T-cell (primary cell): Measurements from ENCODE around the gene ZNF620. TPM values are rescaled to one million over a fixed set of nuclear protein-coding genes. Genes with fewer than 3 reads are reported as not detected.

Experiments
- ATAC-seq, 4 experiments: fragments of 200-7000 bp in 3 of 4; fragments of 150-1000 bp in 1 of 4; cut with Tn5 transposase; replicated peaks in 1 of 4; 1 replicate in 3 of 4; 2 replicates in 1 of 4; pipeline ENCODE4 v1.10.0; 2021; ENCODE audit warnings: moderate library complexity in 3 of 4, mild to moderate bottlenecking in 2 of 4, moderate number of reproducible peaks in 1 of 4
- CTCF ChIA-PET, 2 donors: fragments of 300-600 bp; sonication (Branson Sonifier 250); formaldehyde crosslinking; loops; one replicate each; lab custom pipeline; 2022; ENCODE audit warnings: antibody characterized with exemption in 2 of 2; lab: Charles Lee
- POLR2A ChIA-PET, 2 donors: fragments of 300-600 bp; sonication (Branson Sonifier 250); formaldehyde crosslinking; loops; one replicate each; lab custom pipeline; 2022; ENCODE audit warnings: antibody characterized with exemption in 2 of 2; lab: Charles Lee
- DNase-seq, 35 experiments: peaks; one replicate each; pipeline versions ENCODE4 v3.0.0 to v3.0.0-alpha.2; 2013 to 2023
- H3K27ac ChIP-seq: one replicate; pipeline ENCODE4 v1.5.1; 2013; ENCODE audit warnings: low read length
- H3K27me3 ChIP-seq, 2 experiments: replicated peaks in 1 of 2; 1 replicate in 1 of 2; 2 replicates in 1 of 2; pipeline versions ENCODE4 v1.6.1 to v1.7.0; 2013; ENCODE audit warnings: low read length in 1 of 2, mixed read lengths in 1 of 2; ENCODE audit not compliant: control insufficient read depth in 2 of 2, insufficient read depth in 2 of 2; ENCODE audit errors: extremely low read depth in 1 of 2
- H3K36me3 ChIP-seq, 2 donors: 1 replicate in 1 of 2; 2 replicates in 1 of 2; pipeline versions ENCODE4 v1.6.1 to v1.7.0; 2013; ENCODE audit warnings: low read length in 1 of 2; ENCODE audit not compliant: control insufficient read depth in 2 of 2, insufficient read depth in 1 of 2; ENCODE audit errors: extremely low read depth in 1 of 2
- H3K4me1 ChIP-seq, 2 experiments: 1 replicate in 1 of 2; 2 replicates in 1 of 2; pipeline versions ENCODE4 v1.6.1 to v1.7.0; 2013; ENCODE audit warnings: low read length in 2 of 2, mixed read lengths in 1 of 2; ENCODE audit not compliant: insufficient read depth in 2 of 2, control insufficient read depth in 1 of 2; ENCODE audit errors: extremely low read depth in 1 of 2
- H3K4me3 ChIP-seq, 2 donors: 1 replicate in 1 of 2; 2 replicates in 1 of 2; pipeline versions ENCODE4 v1.5.1 to v1.7.0; 2013; ENCODE audit warnings: mild to moderate bottlenecking in 2 of 2, low read length in 1 of 2, moderate library complexity in 1 of 2; ENCODE audit not compliant: control insufficient read depth in 1 of 2; ENCODE audit errors: extremely low read depth in 1 of 2
- H3K9me3 ChIP-seq: 2 replicates; pipeline ENCODE4 v1.7.0; 2013
- H3K27ac Mint-ChIP-seq, 2 donors: one replicate each; pipeline ENCODE4 v1.8.0; 2020 to 2021; ENCODE audit warnings: mild to moderate bottlenecking in 2 of 2, mixed read lengths in 2 of 2
- H3K27me3 Mint-ChIP-seq, 2 donors: one replicate each; pipeline ENCODE4 v1.8.0; 2021 to 2022; ENCODE audit warnings: mixed read lengths in 2 of 2
- H3K36me3 Mint-ChIP-seq: one replicate; pipeline ENCODE4 v1.8.0; 2021; ENCODE audit warnings: mixed read lengths
- H3K4me1 Mint-ChIP-seq, 3 donors: one replicate each; pipeline ENCODE4 v1.8.0; 2020 to 2022; ENCODE audit warnings: mixed read lengths in 3 of 3, mild to moderate bottlenecking in 1 of 3
- H3K4me3 Mint-ChIP-seq, 3 donors: one replicate each; pipeline ENCODE4 v1.8.0; 2020 to 2022; ENCODE audit warnings: mild to moderate bottlenecking in 3 of 3, mixed read lengths in 3 of 3, moderate library complexity in 3 of 3
- H3K9me3 Mint-ChIP-seq, 3 donors: one replicate each; pipeline ENCODE4 v1.8.0; 2020 to 2022; ENCODE audit warnings: mixed read lengths in 3 of 3
- WGBS: methylation state at CpG from one replicate; pipeline ENCODE4 v1.1.5; 2013; ENCODE audit warnings: missing lambda C conversion rate; ENCODE audit not compliant: insufficient coverage; 5-methylcytosine and 5-hydroxymethylcytosine counted together
- total RNA-seq, 35 experiments: library from RNA in 6 of 35; stranded (reverse) in 6 of 35; fragments of 120-200 nt in 1 of 35; gene quantifications; one replicate each; pipeline versions ENCODE4 v1.2.1 to v1.2.4 and lab custom pipeline; 2013 to 2026

Gene ZNF620
- total RNA-seq, 5 donors from 2014 or later (not counting 1 experiment from before 2014, with no cell fraction given) = 2.0 to 3.1 (median 3.1) TPM

DNA sequence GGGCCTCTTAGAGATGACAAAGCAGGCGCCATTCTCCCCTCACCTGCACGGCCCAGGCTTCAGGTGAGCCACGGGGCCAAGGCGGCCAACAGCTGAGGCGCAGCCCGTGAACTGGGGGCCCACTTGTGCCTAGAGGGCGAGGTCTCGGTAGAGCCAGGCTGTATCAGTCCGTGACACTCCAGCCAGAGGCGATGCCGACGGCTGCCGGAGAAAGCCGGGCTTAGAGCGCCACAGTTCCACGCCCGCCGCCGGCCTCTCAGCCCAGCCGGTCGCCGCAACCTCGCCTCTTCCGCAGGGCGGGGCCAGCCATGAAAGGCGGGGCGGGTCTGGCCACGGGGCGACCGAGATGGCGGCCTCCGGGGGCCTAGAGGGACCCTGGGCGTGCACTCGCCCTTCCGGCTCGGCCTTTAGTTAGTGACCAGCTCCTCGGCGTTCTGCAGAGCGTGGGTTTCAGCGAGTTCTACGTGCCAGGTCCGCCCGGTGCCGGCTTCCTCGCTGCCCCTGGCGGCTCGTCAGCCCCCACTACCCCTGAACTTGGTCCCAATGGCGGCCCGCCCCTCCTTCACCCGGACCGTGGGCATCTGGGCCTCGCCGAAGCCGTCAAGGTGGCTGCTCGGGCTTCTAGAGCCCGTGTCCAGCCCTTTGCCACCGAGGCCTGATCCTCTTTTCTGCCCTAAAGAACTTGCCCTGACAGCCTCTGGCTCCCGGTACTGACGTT, 18.9 kb downstream of the ZNF620 start, which contains the start of gene ZNF621:
TSS of gene ZNF621 (plus strand) at position 393 of the 718 bp plus-strand sequence. CDS start 881 bp downstream, outside the sequence.
- Mint-ChIP-seq H3K27ac (peak within 1 kb of the TSS; percentile 95 to 96), H3K9me3 (no peaks in the 10 kb centered on the region), H3K4me3 (peak within 1 kb of the TSS; percentile 88 to 93 (median 91)), H3K27me3 (no peaks in the 10 kb centered on the region), H3K36me3 (peaks cover 29% of the 10 kb centered on the region), H3K4me1 (peaks cover 25 to 34% (median 26%) of the 10 kb centered on the region in 3 donors)
- under 1% methylated on average over 57 of the region's 59 CpGs for WGBS
- Histone ChIP-seq H3K36me3 (peaks cover 2 to 17% of the 10 kb centered on the region in 2 donors), H3K4me3 (peak within 1 kb of the TSS; percentile 73 to 98), H3K27ac (peak within 1 kb of the TSS; percentile 95), H3K9me3 (no peaks in the 10 kb centered on the region), H3K27me3 (peaks cover 0 to 3% of the 10 kb centered on the region in 2 experiments), H3K4me1 (peaks cover 2 to 16% of the 10 kb centered on the region in 2 experiments)
- ATAC-seq (peak; percentile 95 to 99 (median 98)), DNase-seq (peak; percentile 45 to 87 (median 73))
- CTCF ChIA-PET = no interaction called here
- POLR2A ChIA-PET = interaction anchor here in 1 of 2 donors (0.7 kb wide), 1 partner anchor 70 kb away, joined by 4 read pairs; no protein-coding TSS in a partner anchor

DNA sequence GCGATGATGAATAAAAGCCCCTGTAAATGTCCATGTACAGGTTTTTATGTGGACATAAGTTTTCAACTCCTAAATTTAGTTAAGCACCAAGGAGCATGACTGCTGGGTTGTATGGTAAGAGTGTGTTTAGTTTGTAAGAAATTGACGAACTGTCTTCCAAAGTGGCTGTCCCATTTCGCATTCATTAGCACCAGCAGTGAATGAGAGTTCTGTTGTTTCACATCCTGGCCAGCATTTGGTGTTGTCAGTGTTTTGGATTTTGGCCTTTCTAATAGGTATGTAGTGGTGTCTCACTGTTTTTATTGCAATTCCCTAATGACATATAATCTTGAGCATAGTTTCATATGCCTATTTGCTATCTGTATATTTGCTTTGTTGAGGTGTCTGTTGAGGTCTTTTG, 22.6 kb downstream of the ZNF620 start:
- ChIA-PET CTCF (no interaction called here), POLR2A (no interaction called here)
- H3K9me3 ChIP-seq = no peaks in the 10 kb centered on the region
- Mint-ChIP-seq H3K27me3 (no peaks in the 10 kb centered on the region), H3K36me3 (peaks cover 65% of the 10 kb centered on the region), H3K4me1 (peaks cover 25 to 32% (median 26%) of the 10 kb centered on the region in 3 donors), H3K4me3 (no peak overlapping the region), H3K9me3 (peaks cover 0 to 12% (median 9%) of the 10 kb centered on the region in 3 donors), H3K27ac (no peak overlapping the region)
- no peak overlapping the region for H3K27ac ChIP-seq
- peaks cover 2 to 16% of the 10 kb centered on the region in 2 experiments for H3K4me1 ChIP-seq
- H3K4me3 ChIP-seq = no peak overlapping the region
- H3K36me3 ChIP-seq = peaks cover 18 to 53% of the 10 kb centered on the region in 2 donors
- ATAC-seq (no peak), DNase-seq (no peak)
- 80% methylated on average over 1 of the region's 3 CpGs for WGBS
- peaks cover 0 to 3% of the 10 kb centered on the region in 2 experiments for H3K27me3 ChIP-seq

DNA sequence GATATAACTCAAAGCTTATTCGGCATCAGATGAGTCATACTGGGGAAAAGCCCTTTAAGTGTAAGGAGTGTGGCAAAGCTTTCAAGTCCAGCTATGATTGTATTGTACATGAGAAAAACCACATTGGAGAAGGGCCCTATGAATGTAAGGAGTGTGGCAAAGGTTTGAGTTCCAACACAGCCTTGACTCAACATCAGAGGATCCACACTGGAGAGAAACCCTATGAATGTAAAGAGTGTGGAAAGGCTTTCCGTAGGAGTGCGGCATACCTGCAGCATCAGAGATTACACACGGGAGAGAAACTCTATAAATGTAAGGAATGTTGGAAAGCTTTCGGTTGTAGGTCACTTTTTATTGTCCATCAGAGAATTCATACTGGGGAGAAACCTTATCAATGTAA, 26.4 kb downstream of the ZNF620 start:
- 100% methylated on average over 2 of the region's 5 CpGs for WGBS
- H3K9me3 Mint-ChIP-seq = peaks cover 0 to 24% (median 9%) of the 10 kb centered on the region in 3 donors
- ChIA-PET CTCF (no interaction called here), POLR2A (no interaction called here)
- no peaks in the 10 kb centered on the region for H3K27me3 ChIP-seq
- DNase-seq (no peak), ATAC-seq (no peak)
- no peak overlapping the region for H3K4me3 Mint-ChIP-seq
- peaks cover 20 to 60% of the 10 kb centered on the region in 2 donors for H3K36me3 ChIP-seq
- H3K4me1 ChIP-seq = no peaks in the 10 kb centered on the region
- H3K9me3 ChIP-seq = no peaks in the 10 kb centered on the region
- H3K27ac ChIP-seq = no peak overlapping the region
- no peaks in the 10 kb centered on the region for H3K27me3 Mint-ChIP-seq
- H3K27ac Mint-ChIP-seq = no peak overlapping the region
- peaks cover 90% of the 10 kb centered on the region for H3K36me3 Mint-ChIP-seq
- peaks cover 0 to 9% (median 2%) of the 10 kb centered on the region in 3 donors for H3K4me1 Mint-ChIP-seq
- H3K4me3 ChIP-seq = no peak overlapping the region

DNA sequence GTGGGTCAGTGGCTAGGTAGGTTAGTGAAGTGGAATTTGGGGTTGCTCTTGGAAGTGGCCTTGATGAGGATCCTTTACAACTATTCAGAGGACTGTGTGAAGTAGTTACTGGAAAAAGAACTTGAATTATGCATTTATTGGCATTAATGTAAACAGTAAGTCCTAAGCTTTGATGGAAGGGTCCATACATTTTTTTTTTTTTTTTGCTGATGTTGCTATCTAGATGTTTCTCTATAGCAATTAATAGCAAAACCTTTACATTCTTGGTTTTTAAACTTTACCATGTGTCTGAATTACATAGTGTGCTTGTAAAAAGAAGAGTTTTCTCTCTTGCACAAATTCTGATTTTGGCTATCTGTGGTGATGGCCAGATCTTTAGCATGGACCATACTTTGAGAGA, 28.4 kb downstream of the ZNF620 start:
- H3K4me3 Mint-ChIP-seq = no peak overlapping the region
- POLR2A ChIA-PET = interaction anchor here (0.6 kb wide), 2 partner anchors 46 to 224 kb away, joined by 4 to 5 read pairs; no protein-coding TSS in a partner anchor
- H3K4me3 ChIP-seq = no peak overlapping the region
- peaks cover 91% of the 10 kb centered on the region for H3K36me3 Mint-ChIP-seq
- H3K9me3 ChIP-seq = no peaks in the 10 kb centered on the region
- no peaks in the 10 kb centered on the region for H3K4me1 Mint-ChIP-seq
- no peak overlapping the region for H3K27ac Mint-ChIP-seq
- H3K27me3 ChIP-seq = no peaks in the 10 kb centered on the region
- ATAC-seq = no peak
- H3K36me3 ChIP-seq = peaks cover 20 to 47% of the 10 kb centered on the region in 2 donors
- H3K4me1 ChIP-seq = no peaks in the 10 kb centered on the region
- no peaks in the 10 kb centered on the region for H3K27me3 Mint-ChIP-seq
- peaks cover 0 to 32% (median 16%) of the 10 kb centered on the region in 3 donors for H3K9me3 Mint-ChIP-seq
- no peak overlapping the region for H3K27ac ChIP-seq
- CTCF ChIA-PET = interaction anchor here in 1 of 2 donors (0.6 kb wide), 1 partner anchor 77 kb away, joined by 3 read pairs; no protein-coding TSS in a partner anchor
- no peak for DNase-seq

DNA sequence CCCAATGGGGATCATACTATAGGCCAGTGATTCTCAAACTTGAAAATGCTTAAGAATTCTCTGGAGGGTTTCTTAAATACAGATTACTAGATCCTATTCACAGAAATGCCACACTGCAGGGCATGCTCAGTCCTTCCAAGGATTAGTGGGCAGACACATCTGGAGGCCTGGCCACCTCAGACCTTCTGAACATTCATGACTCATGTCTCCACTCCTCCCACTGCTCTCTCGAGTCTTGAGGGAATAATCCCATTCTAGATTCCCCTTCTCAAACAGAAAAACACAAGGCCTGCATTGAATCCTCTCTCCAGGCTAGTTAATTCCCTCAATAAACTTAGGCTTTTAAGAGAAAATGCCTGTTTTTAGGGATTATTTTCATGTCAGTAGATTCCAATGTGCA, 41.0 kb downstream of the ZNF620 start:
- Histone ChIP-seq H3K27ac (no peak overlapping the region), H3K4me3 (no peak overlapping the region), H3K36me3 (no peaks in the 10 kb centered on the region), H3K9me3 (no peaks in the 10 kb centered on the region), H3K27me3 (no peaks in the 10 kb centered on the region), H3K4me1 (no peaks in the 10 kb centered on the region)
- Mint-ChIP-seq H3K9me3 (peaks cover 0 to 5% (median 0%) of the 10 kb centered on the region in 3 donors), H3K4me1 (no peaks in the 10 kb centered on the region), H3K27me3 (no peaks in the 10 kb centered on the region), H3K36me3 (peaks cover 7% of the 10 kb centered on the region), H3K4me3 (no peak overlapping the region), H3K27ac (no peak overlapping the region)
- no peak for DNase-seq
- ATAC-seq = no peak
- ChIA-PET CTCF (no interaction called here), POLR2A (no interaction called here)
- no CpG with 5 or more reads among the region's 1 CpG for WGBS

DNA sequence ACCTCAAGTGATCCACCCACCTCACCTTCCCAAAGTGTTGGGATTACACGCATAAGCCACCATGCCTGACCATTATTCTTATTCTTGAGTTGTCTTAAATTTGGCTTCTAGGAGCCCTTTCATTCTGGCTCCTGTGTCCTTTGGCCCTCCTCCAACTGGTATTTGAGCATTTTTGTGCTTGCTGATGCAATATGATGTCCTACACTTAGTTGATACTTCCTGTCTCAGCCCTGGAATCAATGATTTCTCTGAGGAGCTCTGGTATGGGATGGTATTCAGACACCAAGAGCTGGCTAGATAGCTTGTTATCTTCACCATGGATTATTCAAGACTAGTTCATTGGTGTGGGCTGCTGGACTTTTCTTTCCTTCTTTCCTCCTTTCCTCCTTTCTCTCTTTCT, 44.3 kb downstream of the ZNF620 start:
- Histone ChIP-seq H3K9me3 (no peaks in the 10 kb centered on the region), H3K36me3 (no peaks in the 10 kb centered on the region), H3K27ac (no peak overlapping the region), H3K4me3 (no peak overlapping the region), H3K27me3 (no peaks in the 10 kb centered on the region), H3K4me1 (no peaks in the 10 kb centered on the region)
- no peak overlapping the region for H3K4me3 Mint-ChIP-seq
- ATAC-seq (no peak), DNase-seq (no peak)
- peaks cover 5% of the 10 kb centered on the region for H3K36me3 Mint-ChIP-seq
- H3K9me3 Mint-ChIP-seq = peaks cover 0 to 5% (median 0%) of the 10 kb centered on the region in 3 donors
- H3K4me1 Mint-ChIP-seq = no peaks in the 10 kb centered on the region
- H3K27me3 Mint-ChIP-seq = no peaks in the 10 kb centered on the region
- WGBS = no CpG with 5 or more reads among the region's 1 CpG
- ChIA-PET CTCF (interaction anchor here in 1 of 2 donors (1.0 kb wide), 1 partner anchor 33 kb away, joined by 3 read pairs; no protein-coding TSS in a partner anchor), POLR2A (no interaction called here)
- no peak overlapping the region for H3K27ac Mint-ChIP-seq
